Amniotic stem cell (primary cell): ENCODE results near the gene ABCC5.

Experiments
- DNase-seq: peaks from one replicate; lab custom pipeline; 2025; lab: John Stamatoyannopoulos, UW

The ABCC5 gene

GRCh38 chr3:183922421-183922820, 95.3 kb downstream of the ABCC5 start:
- DNase-seq, result no peak

GRCh38 chr3:183921096-183921495, 96.6 kb downstream of the ABCC5 start:
- DNase-seq, result no peak

- no peak for DNase-seq
These were observed 97.3 kb downstream of the ABCC5 start for GRCh38 chr3:183920416-183920815.

- no peak for DNase-seq
These were observed 99.5 kb downstream of the ABCC5 start for GRCh38 chr3:183918178-183918577.

- no peak for DNase-seq
These were observed 99.9 kb downstream of the ABCC5 start for GRCh38 chr3:183917776-183918175.

- no peak for DNase-seq
These were observed 102.8 kb downstream of the ABCC5 start for GRCh38 chr3:183914856-183915255.

GRCh38 chr3:183913580-183913920, 104.1 kb downstream of the ABCC5 start:
- DNase-seq, result no peak

- DNase-seq, result no peak
These were observed 104.6 kb downstream of the ABCC5 start for GRCh38 chr3:183912895-183913579.

- DNase-seq, result no peak
These were observed 105.7 kb downstream of the ABCC5 start for GRCh38 chr3:183911763-183912506.

GRCh38 chr3:183911087-183911486, 106.6 kb downstream of the ABCC5 start:
- DNase-seq, result no peak

- DNase-seq, result no peak
These were observed 108.6 kb downstream of the ABCC5 start for GRCh38 chr3:183909030-183909600.

- DNase-seq, result no peak
These were observed 109.8 kb downstream of the ABCC5 start for GRCh38 chr3:183907911-183908331.

GRCh38 chr3:183907176-183907575, 110.5 kb downstream of the ABCC5 start:
- DNase-seq, result no peak

- DNase-seq, result no peak
These were observed 111.3 kb downstream of the ABCC5 start for GRCh38 chr3:183906234-183906921.

GRCh38 chr3:183904833-183905780, 112.6 kb downstream of the ABCC5 start:
- DNase-seq, result no peak

- DNase-seq, result no peak
These were observed 119.7 kb downstream of the ABCC5 start for GRCh38 chr3:183898028-183898431.

- no peak for DNase-seq
These were observed 120.1 kb downstream of the ABCC5 start for GRCh38 chr3:183897606-183898005.

GRCh38 chr3:183896610-183897009, 121.1 kb downstream of the ABCC5 start:
- DNase-seq, result no peak

- DNase-seq, result no peak
These were observed 121.5 kb downstream of the ABCC5 start for GRCh38 chr3:183896184-183896583.

GRCh38 chr3:183895774-183896173, 121.9 kb downstream of the ABCC5 start:
- no peak for DNase-seq

- DNase-seq, result peak; percentile 13
These were observed 122.4 kb downstream of the ABCC5 start for GRCh38 chr3:183895296-183895695.
